Trophoblast cell (in vitro differentiated cells and primary cell): ENCODE data around the gene UQCRC1.

Experiments used
- DNase-seq, 2 donors: peaks; one replicate each; pipeline ENCODE4 v3.0.0-alpha.2; 2016
- H2AFZ ChIP-seq: 2 replicates; pipeline ENCODE4 v1.6.1; 2013; ENCODE audit warnings: low read length, moderate library complexity, mild to moderate bottlenecking; ENCODE audit not compliant: insufficient read depth, poor library complexity
- H2AK5ac ChIP-seq: 2 replicates; pipeline ENCODE4 v1.6.1; 2013; ENCODE audit warnings: mild to moderate bottlenecking, low read length
- H2BK120ac ChIP-seq: 2 replicates; pipeline ENCODE4 v1.6.1; 2013; ENCODE audit warnings: low read length, mild to moderate bottlenecking, moderate library complexity; ENCODE audit not compliant: insufficient read depth, poor library complexity
- H2BK12ac ChIP-seq: 2 replicates; pipeline ENCODE4 v1.6.1; 2013; ENCODE audit warnings: mild to moderate bottlenecking, low read length, moderate library complexity
- H2BK5ac ChIP-seq: 2 replicates; pipeline ENCODE4 v1.6.1; 2013; ENCODE audit warnings: low read length, low read depth, moderate library complexity, mild to moderate bottlenecking; ENCODE audit not compliant: poor library complexity
- H3K14ac ChIP-seq: 2 replicates; pipeline ENCODE4 v1.6.1; 2013; ENCODE audit warnings: mild to moderate bottlenecking, low read length
- H3K18ac ChIP-seq: 2 replicates; pipeline ENCODE4 v1.6.1; 2013; ENCODE audit warnings: mild to moderate bottlenecking, low read length
- H3K23ac ChIP-seq: 2 replicates; pipeline ENCODE4 v1.6.1; 2013; ENCODE audit warnings: low read length
- H3K27ac ChIP-seq: 2 replicates; pipeline ENCODE4 v1.5.1; 2013; ENCODE audit warnings: low read depth, mild to moderate bottlenecking, inconsistent platforms, low read length, moderate library complexity
- H3K27me3 ChIP-seq: 2 replicates; pipeline ENCODE4 v1.6.1; 2013; ENCODE audit warnings: inconsistent platforms, mild to moderate bottlenecking, low read length, moderate library complexity; ENCODE audit not compliant: insufficient read depth
- H3K36me3 ChIP-seq, 2 experiments: 1 replicate in 1 of 2; 2 replicates in 1 of 2; pipeline ENCODE4 v1.6.1; 2013; ENCODE audit warnings: low read length in 2 of 2, mild to moderate bottlenecking in 2 of 2, moderate library complexity in 1 of 2; ENCODE audit not compliant: insufficient read depth in 2 of 2, control insufficient read depth in 1 of 2
- H3K4ac ChIP-seq: 2 replicates; pipeline ENCODE4 v1.6.1; 2013; ENCODE audit warnings: low read depth, mild to moderate bottlenecking, low read length, moderate library complexity
- H3K4me1 ChIP-seq, 2 experiments: 1 replicate in 1 of 2; 2 replicates in 1 of 2; pipeline ENCODE4 v1.6.1; 2013; ENCODE audit warnings: low read length in 2 of 2, mild to moderate bottlenecking in 2 of 2, moderate library complexity in 1 of 2; ENCODE audit not compliant: insufficient read depth in 2 of 2, control insufficient read depth in 1 of 2
- H3K4me2 ChIP-seq: 2 replicates; pipeline ENCODE4 v1.6.1; 2013; ENCODE audit warnings: inconsistent platforms, mild to moderate bottlenecking, low read length, moderate library complexity
- H3K4me3 ChIP-seq: 2 replicates; pipeline ENCODE4 v1.5.1; 2013; ENCODE audit warnings: mild to moderate bottlenecking, low read depth, low read length, inconsistent platforms
- H3K79me1 ChIP-seq: one replicate; pipeline ENCODE4 v1.6.1; 2013; ENCODE audit warnings: low read length
- H3K79me2 ChIP-seq: 2 replicates; pipeline ENCODE4 v1.6.1; 2013; ENCODE audit warnings: low read length, mild to moderate bottlenecking; ENCODE audit not compliant: control insufficient read depth, insufficient read depth, poor library complexity
- H3K9ac ChIP-seq: 2 replicates; pipeline ENCODE4 v1.6.1; 2013; ENCODE audit warnings: mild to moderate bottlenecking, low read length
- H3K9me3 ChIP-seq: 2 replicates; pipeline ENCODE4 v1.6.1; 2013; ENCODE audit warnings: low read depth, mild to moderate bottlenecking, control low read depth, inconsistent platforms, low read length; ENCODE audit not compliant: insufficient read depth
- H4K12ac ChIP-seq: 2 replicates; pipeline ENCODE4 v1.6.1; 2013; ENCODE audit warnings: low read depth, mild to moderate bottlenecking, low read length, moderate library complexity
- H4K8ac ChIP-seq: 2 replicates; pipeline ENCODE4 v1.6.1; 2013; ENCODE audit warnings: low read depth, mild to moderate bottlenecking, low read length, moderate library complexity
- H4K91ac ChIP-seq: one replicate; pipeline ENCODE4 v1.6.1; 2013; ENCODE audit warnings: low read depth, mild to moderate bottlenecking, low read length, moderate library complexity
- WGBS: extraction: QIAGEN DNeasy Blood & Tissue Kit; methylation state at CpG from one replicate; pipeline ENCODE4 v1.1.7; 2013; ENCODE audit warnings: missing lambda C conversion rate; ENCODE audit not compliant: insufficient read length, insufficient coverage; ENCODE audit errors: extremely low coverage; 5-methylcytosine and 5-hydroxymethylcytosine counted together

Gene UQCRC1

DNA sequence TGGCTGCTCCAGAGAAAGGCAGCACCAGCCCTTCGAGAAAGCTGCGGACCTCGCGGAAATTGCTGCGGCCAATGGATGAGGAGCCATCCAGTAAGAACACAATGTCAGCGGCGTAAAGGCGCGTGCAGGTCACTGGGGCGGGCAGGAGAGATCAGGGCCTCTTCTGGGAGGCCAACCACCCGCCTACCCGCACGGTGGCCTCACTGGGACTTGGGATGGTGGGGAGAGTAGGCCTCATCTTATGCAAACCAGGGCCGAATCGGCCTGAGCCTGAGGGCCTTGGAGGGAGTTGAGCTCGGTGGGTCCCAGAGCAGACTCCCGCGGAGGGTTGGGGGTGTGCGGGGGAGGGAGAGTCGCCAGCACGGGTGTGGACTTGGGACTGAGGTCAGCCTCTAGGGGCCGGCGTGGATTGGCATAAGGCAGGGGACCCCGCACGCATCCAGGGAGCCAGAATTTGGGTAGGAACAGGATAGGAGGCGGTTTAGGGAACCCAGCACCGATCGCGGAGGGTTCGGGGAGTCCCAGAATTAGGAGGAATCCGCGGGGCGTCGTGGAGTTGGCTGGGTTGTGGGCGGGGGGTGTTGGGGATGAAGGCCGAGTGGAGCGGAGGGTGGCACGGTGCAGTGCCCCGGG lies 14.9 kb downstream of the UQCRC1 start:
- Histone ChIP-seq H3K9ac (no peak overlapping the region), H4K12ac (no peak overlapping the region), H3K4me1 (peaks cover 51 to 52% of the 10 kb centered on the region in 2 experiments), H2AK5ac (peak overlapping the region; percentile 70), H2BK5ac (peak overlapping the region; percentile 54), H3K4ac (peak overlapping the region; percentile 71), H3K23ac (no peak overlapping the region), H3K27me3 (no peaks in the 10 kb centered on the region), H2BK120ac (peak overlapping the region; percentile 88), H4K8ac (peak overlapping the region; percentile 68), H3K9me3 (no peaks in the 10 kb centered on the region), H3K79me2 (peaks cover 14% of the 10 kb centered on the region), H2AFZ (peak overlapping the region; percentile 21), H3K79me1 (peaks cover 42% of the 10 kb centered on the region), H3K4me3 (peak overlapping the region; percentile 11), H3K14ac (peak overlapping the region; percentile 75), H3K18ac (peak overlapping the region; percentile 73), H3K36me3 (peaks cover 38 to 40% of the 10 kb centered on the region in 2 experiments), H3K27ac (peak overlapping the region; percentile 59), H4K91ac (peak overlapping the region; percentile 94), H2BK12ac (peak overlapping the region; percentile 90), H3K4me2 (peak overlapping the region; percentile 28)
- peak in 1 of 2 donors; percentile 14 for DNase-seq
- no CpG with 5 or more reads among the region's 39 CpGs for WGBS

- peak overlapping the region; percentile 15 for H2AK5ac ChIP-seq
- H3K4me3 ChIP-seq, result no peak overlapping the region
- H3K14ac ChIP-seq, result no peak overlapping the region
- H2BK12ac ChIP-seq, result no peak overlapping the region
- no peak overlapping the region for H2BK120ac ChIP-seq
- H3K4ac ChIP-seq, result no peak overlapping the region
- H3K4me1 ChIP-seq, result peaks cover 39 to 40% of the 10 kb centered on the region in 2 experiments
- DNase-seq, result no peak
- peaks cover 34% of the 10 kb centered on the region for H3K79me1 ChIP-seq
- no peak overlapping the region for H2BK5ac ChIP-seq
- no peak overlapping the region for H4K8ac ChIP-seq
- H3K27ac ChIP-seq, result no peak overlapping the region
- H3K9me3 ChIP-seq, result peaks cover 4% of the 10 kb centered on the region
- no peak overlapping the region for H4K91ac ChIP-seq
- no peak overlapping the region for H2AFZ ChIP-seq
- no peak overlapping the region for H3K4me2 ChIP-seq
- no peak overlapping the region for H3K18ac ChIP-seq
- WGBS, result no CpG with 5 or more reads among the region's 9 CpGs
- no peak overlapping the region for H4K12ac ChIP-seq
- no peaks in the 10 kb centered on the region for H3K27me3 ChIP-seq
- H3K23ac ChIP-seq, result no peak overlapping the region
- peaks cover 34 to 43% of the 10 kb centered on the region in 2 experiments for H3K36me3 ChIP-seq
- H3K9ac ChIP-seq, result no peak overlapping the region
- H3K79me2 ChIP-seq, result peaks cover 14% of the 10 kb centered on the region
Measured at GRCh38 chr3:48593337-48593736, 16.1 kb downstream of the UQCRC1 start.

- H3K18ac ChIP-seq, result no peak overlapping the region
- H4K12ac ChIP-seq, result no peak overlapping the region
- no peak overlapping the region for H3K4ac ChIP-seq
- H3K79me1 ChIP-seq, result peaks cover 28% of the 10 kb centered on the region
- H2BK5ac ChIP-seq, result no peak overlapping the region
- peaks cover 9% of the 10 kb centered on the region for H3K79me2 ChIP-seq
- no peak overlapping the region for H2BK120ac ChIP-seq
- H3K36me3 ChIP-seq, result peaks cover 33 to 42% of the 10 kb centered on the region in 2 experiments
- WGBS, result no CpG with 5 or more reads among the region's 21 CpGs
- no peak overlapping the region for H3K4me2 ChIP-seq
- H3K4me3 ChIP-seq, result peak overlapping the region; percentile 5
- H3K9me3 ChIP-seq, result peaks cover 4% of the 10 kb centered on the region
- no peak overlapping the region for H2BK12ac ChIP-seq
- peaks cover 34 to 35% of the 10 kb centered on the region in 2 experiments for H3K4me1 ChIP-seq
- H3K9ac ChIP-seq, result no peak overlapping the region
- no peak overlapping the region for H4K91ac ChIP-seq
- no peak for DNase-seq
- no peak overlapping the region for H2AK5ac ChIP-seq
- no peaks in the 10 kb centered on the region for H3K27me3 ChIP-seq
- no peak overlapping the region for H2AFZ ChIP-seq
- H3K27ac ChIP-seq, result no peak overlapping the region
- H4K8ac ChIP-seq, result no peak overlapping the region
- H3K14ac ChIP-seq, result no peak overlapping the region
- H3K23ac ChIP-seq, result no peak overlapping the region
Measured at GRCh38 chr3:48592519-48593087, 16.8 kb downstream of the UQCRC1 start.

- H3K4ac ChIP-seq, result no peak overlapping the region
- peaks cover 22% of the 10 kb centered on the region for H3K79me1 ChIP-seq
- no peak overlapping the region for H3K14ac ChIP-seq
- H3K4me2 ChIP-seq, result no peak overlapping the region
- H3K23ac ChIP-seq, result no peak overlapping the region
- H2BK5ac ChIP-seq, result no peak overlapping the region
- no peak overlapping the region for H2BK12ac ChIP-seq
- H3K27ac ChIP-seq, result no peak overlapping the region
- H3K36me3 ChIP-seq, result peaks cover 33 to 42% of the 10 kb centered on the region in 2 experiments
- H2AK5ac ChIP-seq, result no peak overlapping the region
- H3K27me3 ChIP-seq, result no peaks in the 10 kb centered on the region
- H3K79me2 ChIP-seq, result peaks cover 5% of the 10 kb centered on the region
- WGBS, result no CpG with 5 or more reads among the region's 22 CpGs
- H4K8ac ChIP-seq, result no peak overlapping the region
- no peak overlapping the region for H3K9ac ChIP-seq
- H3K18ac ChIP-seq, result no peak overlapping the region
- no peak overlapping the region for H2BK120ac ChIP-seq
- peak in 1 of 2 donors; percentile 2 for DNase-seq
- H3K4me3 ChIP-seq, result no peak overlapping the region
- H2AFZ ChIP-seq, result no peak overlapping the region
- peaks cover 28 to 29% of the 10 kb centered on the region in 2 experiments for H3K4me1 ChIP-seq
- peaks cover 4% of the 10 kb centered on the region for H3K9me3 ChIP-seq
- no peak overlapping the region for H4K12ac ChIP-seq
- no peak overlapping the region for H4K91ac ChIP-seq
Measured at GRCh38 chr3:48591886-48592518, 17.4 kb downstream of the UQCRC1 start.
